Measurements from ENCODE around the gene KRTAP9-8. TPM values are rescaled to one million over a fixed set of nuclear protein-coding genes. Genes with fewer than 3 reads are reported as not detected.
"Not testable (repeated sequence)": the region's sequence is repeated elsewhere in the genome, so short reads cannot be mapped to it uniquely, and the experiment has no call there.

The KRTAP9-8 gene
- total RNA-seq, 1 donor from 2014 or later = not detected

DNA sequence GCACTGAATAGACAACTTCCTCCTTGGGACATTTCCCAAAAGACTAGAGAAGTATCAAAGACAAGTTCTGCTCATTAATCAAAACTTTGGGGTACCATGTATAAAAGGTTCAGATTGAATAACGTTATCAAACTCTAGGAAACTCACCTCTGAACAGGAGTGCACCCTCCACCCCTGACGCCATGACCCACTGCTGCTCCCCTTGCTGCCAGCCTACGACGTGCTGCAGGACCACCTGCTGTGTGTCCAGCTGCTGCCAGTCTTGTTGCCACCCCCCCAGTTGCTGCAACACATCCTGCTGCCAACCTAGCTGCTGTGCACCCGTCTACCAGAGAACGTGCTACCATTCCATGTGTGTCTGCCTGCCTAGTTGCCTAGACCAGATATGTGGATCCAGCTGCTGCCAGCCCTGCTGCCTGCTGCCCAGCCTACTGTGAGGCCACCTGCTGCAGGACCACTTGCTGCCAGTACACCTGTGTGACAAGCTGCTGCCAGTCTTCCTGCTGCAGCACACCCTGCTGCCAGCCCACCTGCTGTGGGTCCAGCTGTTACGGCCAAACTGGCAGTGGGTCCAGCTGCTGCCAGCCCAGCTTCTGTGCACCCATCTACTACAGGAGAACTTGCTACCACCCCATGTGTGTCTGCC lies 25.2 kb upstream of the KRTAP9-8 start:
- no peak for DNase-seq
- H3K4me1 ChIP-seq = no peaks in the 10 kb centered on the region
- TF ChIP-seq, protein P1, sequence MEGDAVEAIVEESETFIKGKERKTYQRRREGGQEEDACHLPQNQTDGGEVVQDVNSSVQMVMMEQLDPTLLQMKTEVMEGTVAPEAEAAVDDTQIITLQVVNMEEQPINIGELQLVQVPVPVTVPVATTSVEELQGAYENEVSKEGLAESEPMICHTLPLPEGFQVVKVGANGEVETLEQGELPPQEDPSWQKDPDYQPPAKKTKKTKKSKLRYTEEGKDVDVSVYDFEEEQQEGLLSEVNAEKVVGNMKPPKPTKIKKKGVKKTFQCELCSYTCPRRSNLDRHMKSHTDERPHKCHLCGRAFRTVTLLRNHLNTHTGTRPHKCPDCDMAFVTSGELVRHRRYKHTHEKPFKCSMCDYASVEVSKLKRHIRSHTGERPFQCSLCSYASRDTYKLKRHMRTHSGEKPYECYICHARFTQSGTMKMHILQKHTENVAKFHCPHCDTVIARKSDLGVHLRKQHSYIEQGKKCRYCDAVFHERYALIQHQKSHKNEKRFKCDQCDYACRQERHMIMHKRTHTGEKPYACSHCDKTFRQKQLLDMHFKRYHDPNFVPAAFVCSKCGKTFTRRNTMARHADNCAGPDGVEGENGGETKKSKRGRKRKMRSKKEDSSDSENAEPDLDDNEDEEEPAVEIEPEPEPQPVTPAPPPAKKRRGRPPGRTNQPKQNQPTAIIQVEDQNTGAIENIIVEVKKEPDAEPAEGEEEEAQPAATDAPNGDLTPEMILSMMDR (IDR thresholded peaks at IDR 0.05; ENCODE audit: borderline replicate concordance) = no peak
- H3K27me3 ChIP-seq (ENCODE audit: low read depth) = peaks cover 93% of the 10 kb centered on the region
- H3K4me3 ChIP-seq = no peak overlapping the region
- intact Hi-C loops (cut with micrococcal nuclease) = no loop called here
- no peaks in the 10 kb centered on the region for H3K36me3 ChIP-seq
- no peak overlapping the region for H3K27ac ChIP-seq (replicated peaks)
- no peaks in the 10 kb centered on the region for H3K9me3 ChIP-seq (replicated peaks)

DNA sequence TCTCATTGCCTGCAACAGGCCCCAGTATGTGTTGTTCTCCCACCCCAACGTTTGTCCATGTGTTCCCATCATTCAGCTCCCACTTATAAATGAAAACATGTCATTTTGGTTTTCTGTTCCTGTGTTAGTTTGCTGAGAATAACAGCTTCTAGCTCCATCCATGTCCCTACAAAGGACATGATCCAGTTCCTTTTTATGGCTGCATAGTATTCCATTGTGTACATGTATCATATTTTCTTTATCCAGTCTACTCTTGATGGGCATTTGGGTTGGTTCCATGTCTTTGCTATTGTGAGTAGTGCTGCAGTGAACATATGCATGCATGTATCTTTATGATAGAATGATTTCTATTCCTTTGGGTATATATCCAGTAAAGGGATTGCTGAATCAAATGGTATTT lies 22.1 kb upstream of the KRTAP9-8 start:
- H3K36me3 ChIP-seq = no peaks in the 10 kb centered on the region
- intact Hi-C loops (cut with micrococcal nuclease) = no loop called here
- no peak for DNase-seq
- no peaks in the 10 kb centered on the region for H3K4me1 ChIP-seq
- H3K27me3 ChIP-seq (ENCODE audit: low read depth) = peaks cover 80% of the 10 kb centered on the region
- peaks cover 5% of the 10 kb centered on the region for H3K9me3 ChIP-seq (replicated peaks)
- H3K4me3 ChIP-seq = no peak overlapping the region
- H3K27ac ChIP-seq (replicated peaks) = no peak overlapping the region
- TF ChIP-seq, protein P1 (IDR thresholded peaks at IDR 0.05; ENCODE audit: borderline replicate concordance) = no peak

DNA sequence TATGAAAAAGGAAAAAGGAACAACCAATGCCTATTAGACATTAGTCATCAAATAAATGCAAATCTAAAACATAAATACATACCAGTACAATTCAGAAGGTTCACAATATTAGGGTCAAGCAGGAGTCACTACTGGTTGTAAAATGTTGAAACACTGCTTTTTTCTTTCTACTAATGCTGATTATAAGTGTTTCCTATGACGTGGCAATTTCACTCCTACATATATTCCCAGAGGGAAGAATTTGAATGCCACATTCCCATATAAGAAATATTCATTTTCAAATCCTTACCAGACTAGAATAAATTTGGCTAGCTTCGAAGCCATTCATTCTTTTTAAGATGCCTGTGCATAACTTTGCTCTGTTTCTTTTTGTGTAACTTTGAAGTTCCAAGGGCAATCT lies 14.0 kb upstream of the KRTAP9-8 start:
- DNase-seq = no peak
- H3K27ac ChIP-seq (replicated peaks) = no peak overlapping the region
- H3K4me3 ChIP-seq = no peak overlapping the region
- no peaks in the 10 kb centered on the region for H3K36me3 ChIP-seq
- H3K9me3 ChIP-seq (replicated peaks) = peaks cover 5% of the 10 kb centered on the region
- TF ChIP-seq, protein P1 (IDR thresholded peaks at IDR 0.05; ENCODE audit: borderline replicate concordance) = no peak
- intact Hi-C loops (cut with micrococcal nuclease) = no loop called here
- H3K27me3 ChIP-seq (ENCODE audit: low read depth) = peaks cover 45% of the 10 kb centered on the region
- H3K4me1 ChIP-seq = no peaks in the 10 kb centered on the region

DNA sequence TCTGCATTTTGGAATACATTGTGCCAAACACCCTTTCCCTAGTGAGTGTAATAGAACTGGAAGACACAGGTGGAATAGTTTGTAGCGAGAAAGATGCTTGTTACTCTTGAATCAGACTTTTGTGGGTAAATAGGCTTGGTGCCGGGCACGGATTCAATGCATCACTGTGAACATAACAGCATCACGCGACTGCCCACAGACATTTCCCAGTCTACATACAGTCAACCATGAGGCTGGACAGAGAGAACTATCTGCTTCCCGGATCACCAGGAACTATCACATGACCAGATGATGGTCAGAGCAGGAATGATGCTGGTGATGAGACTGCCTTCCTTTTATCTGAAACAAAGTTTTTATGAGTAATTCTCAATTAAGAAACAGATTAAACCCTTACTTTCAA lies 11.7 kb upstream of the KRTAP9-8 start:
- Histone ChIP-seq H3K4me1 (no peaks in the 10 kb centered on the region), H3K27ac (replicated peaks) (no peak overlapping the region), H3K27me3 (ENCODE audit: low read depth) (peaks cover 53% of the 10 kb centered on the region), H3K36me3 (no peaks in the 10 kb centered on the region), H3K4me3 (no peak overlapping the region), H3K9me3 (replicated peaks) (no peaks in the 10 kb centered on the region)
- DNase-seq = no peak
- TF ChIP-seq, protein P1 (IDR thresholded peaks at IDR 0.05; ENCODE audit: borderline replicate concordance) = no peak
- intact Hi-C loops (cut with micrococcal nuclease) = no loop called here

DNA sequence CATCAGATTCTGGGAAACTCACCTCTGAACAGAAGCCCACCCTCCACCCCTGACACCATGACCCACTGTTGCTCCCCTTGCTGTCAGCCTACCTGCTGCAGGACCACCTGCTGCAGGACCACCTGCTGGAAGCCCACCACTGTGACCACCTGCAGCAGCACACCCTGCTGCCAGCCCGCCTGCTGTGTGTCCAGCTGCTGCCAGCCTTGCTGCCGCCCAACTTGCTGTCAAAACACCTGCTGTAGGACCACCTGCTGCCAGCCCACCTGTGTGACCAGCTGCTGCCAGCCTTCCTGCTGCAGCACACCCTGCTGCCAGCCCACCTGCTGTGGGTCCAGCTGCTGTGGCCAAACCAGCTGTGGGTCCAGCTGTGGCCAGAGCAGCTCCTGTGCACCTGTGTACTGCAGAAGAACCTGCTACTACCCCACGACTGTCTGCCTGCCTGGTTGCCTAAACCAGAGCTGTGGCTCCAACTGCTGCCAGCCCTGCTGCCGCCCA lies 11.2 kb upstream of the KRTAP9-8 start, which contains the start of gene KRTAP9-2:
TSS of gene KRTAP9-2 (plus strand) at position 51 of the 498 bp plus-strand sequence. CDS start at position 58, 7 bp downstream.
- H3K36me3 ChIP-seq; H3K27ac ChIP-seq (replicated peaks); H3K4me1 ChIP-seq; H3K9me3 ChIP-seq (replicated peaks); DNase-seq; intact Hi-C loops (cut with micrococcal nuclease); H3K4me3 ChIP-seq: not testable (repeated sequence)
- peaks cover 54% of the 10 kb centered on the region for H3K27me3 ChIP-seq (ENCODE audit: low read depth)

DNA sequence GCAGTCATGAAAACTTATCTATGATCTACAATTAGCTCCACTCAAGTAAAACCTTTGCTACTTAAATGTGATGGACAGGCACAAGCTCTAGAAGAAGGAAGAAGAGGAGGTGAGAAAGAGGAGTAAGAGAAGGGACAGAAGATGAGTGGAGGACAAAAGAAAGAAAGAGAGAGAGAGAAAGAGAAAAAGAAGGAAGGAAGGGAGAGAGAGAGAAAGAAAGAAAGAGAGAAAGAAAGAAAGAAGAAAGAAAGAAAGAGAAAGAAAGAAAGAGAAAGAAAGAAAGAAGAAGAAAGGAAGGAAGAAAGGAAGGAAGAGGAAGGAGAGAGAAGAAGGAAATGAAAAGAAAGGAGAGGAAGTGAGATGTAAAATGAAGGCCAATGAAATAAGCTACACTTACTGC lies 7.7 kb upstream of the KRTAP9-8 start:
- Histone ChIP-seq H3K4me3 (no peak overlapping the region), H3K9me3 (replicated peaks) (no peaks in the 10 kb centered on the region), H3K27ac (replicated peaks) (no peak overlapping the region), H3K27me3 (ENCODE audit: low read depth) (peaks cover 75% of the 10 kb centered on the region), H3K4me1 (no peaks in the 10 kb centered on the region), H3K36me3 (no peaks in the 10 kb centered on the region)
- intact Hi-C loops (cut with micrococcal nuclease) = no loop called here
- TF ChIP-seq, protein P1 (IDR thresholded peaks at IDR 0.05; ENCODE audit: borderline replicate concordance) = no peak
- no peak for DNase-seq
